Spleen (tissue), 11 donors: ENCODE data around the gene UNCX. TPM values are rescaled to one million over a fixed set of nuclear protein-coding genes. Genes with fewer than 3 reads are reported as not detected.
"Not testable (repeated sequence)": the region's sequence is repeated elsewhere in the genome, so short reads cannot be mapped to it uniquely, and the experiment has no call there.

ENCODE experiments used
- DNase-seq: peaks from one replicate; pipeline ENCODE4 v3.0.0-alpha.2; 2020
- H3K27ac ChIP-seq, 8 donors: fragments of 200-600 bp; sonication (generic) in 7 of 8; 1 replicate in 4 of 8; 2 replicates in 4 of 8; pipeline versions ENCODE4 v1.5.0 to v1.8.0; 2016 to 2021; ENCODE audit warnings: inconsistent platforms in 4 of 8, mild to moderate bottlenecking in 4 of 8, moderate library complexity in 1 of 8
- H3K27me3 ChIP-seq, 7 donors: fragments of 200-600 bp; sonication (generic) in 6 of 7; replicated peaks in 1 of 7; 1 replicate in 4 of 7; 2 replicates in 3 of 7; pipeline versions ENCODE4 v1.5.0 to v1.8.0; 2016 to 2021; ENCODE audit warnings: inconsistent platforms in 3 of 7, mild to moderate bottlenecking in 1 of 7
- H3K36me3 ChIP-seq, 6 donors: fragments of 200-600 bp; sonication (generic) in 5 of 6; 1 replicate in 4 of 6; 2 replicates in 2 of 6; pipeline versions ENCODE4 v1.5.0 to v1.8.0; 2016 to 2021; ENCODE audit warnings: inconsistent platforms in 2 of 6
- H3K4me1 ChIP-seq, 6 donors: fragments of 200-600 bp; sonication (generic) in 5 of 6; 1 replicate in 3 of 6; 2 replicates in 3 of 6; pipeline versions ENCODE4 v1.5.0 to v1.8.0; 2016 to 2021; ENCODE audit warnings: inconsistent platforms in 3 of 6
- H3K4me3 ChIP-seq, 8 donors: fragments of 200-600 bp; sonication (generic) in 7 of 8; 1 replicate in 4 of 8; 2 replicates in 4 of 8; pipeline versions ENCODE4 v1.5.0 to v1.8.0; 2016 to 2021; ENCODE audit warnings: inconsistent platforms in 4 of 8, mild to moderate bottlenecking in 4 of 8, moderate library complexity in 2 of 8
- H3K9me3 ChIP-seq, 8 donors: fragments of 200-600 bp; sonication (generic) in 7 of 8; 1 replicate in 4 of 8; 2 replicates in 4 of 8; pipeline versions ENCODE4 v1.5.0 to v1.8.0; 2016 to 2021; ENCODE audit warnings: inconsistent platforms in 4 of 8
- CTCF ChIP-seq, 11 experiments: fragments of 200-600 bp in 7 of 11; fragments of 450-650 bp in 4 of 11; sonication (generic) in 4 of 11; IDR thresholded peaks in 8 of 11; conservative IDR thresholded peaks in 3 of 11; 1 replicate in 7 of 11; 2 replicates in 4 of 11; pipeline versions ENCODE4 v1.4.0 to v1.8.0; 2016 to 2021; ENCODE audit warnings: antibody characterized with exemption in 11 of 11, inconsistent platforms in 4 of 11, mild to moderate bottlenecking in 1 of 11
- POLR2A ChIP-seq, 3 donors: fragments of 450-650 bp; IDR thresholded peaks; one replicate each; pipeline ENCODE4 v1.5.1; 2017; ENCODE audit warnings: antibody characterized with exemption in 3 of 3, mild to moderate bottlenecking in 1 of 3
- POLR2AphosphoS5 ChIP-seq, 3 donors: sonication (generic); formaldehyde crosslinking; IDR thresholded peaks; one replicate each; pipeline ENCODE4 v1.5.1; 2017; ENCODE audit warnings: antibody characterized with exemption in 3 of 3
- WGBS, 5 donors: extraction: QIAGEN DNeasy Blood & Tissue Kit in 3 of 5; methylation state at CpG; one replicate each; pipeline versions ENCODE4 v1.1.5 to v1.1.7; 2013 to 2018; 5-methylcytosine and 5-hydroxymethylcytosine counted together
- intact Hi-C: fragments of 100-400 bp; cut with DNase I; formaldehyde crosslinking; loops from one replicate; pipeline ENCODE4 v1.15.0; 2023; ENCODE audit warnings: low total_unique reads
- polyA plus RNA-seq, 3 donors: library from polyadenylated mRNA; stranded (reverse); fragments of 200-250 nt; gene quantifications; one replicate each; pipeline ENCODE4 v1.2.1, GENCODE V29; 2013
- total RNA-seq, 7 donors: library from RNA; depleted of rRNA in 3 of 7; stranded (reverse); fragments of >200 nt in 3 of 7; fragmentation: NEBNext Ultra II Directional in 4 of 7; extraction: Animal tissue kit (Norgen Biotek cat#: 25700) in 4 of 7; gene quantifications; one replicate each; pipeline versions ENCODE4 v1.1.0 to v1.2.1, GENCODE V29; 2016 to 2021
- donor health status: healthy with polysubstance abuse.
- donor health status: DM: no; HTN: no; CAD: no; lungs with moderate emphysema.
- donor health status: DM: no; HTN: no; CAD: no.
- donor health status: Bipolar disorder and iron deficiency.
- donor health status: healthy.
- donor health status: DM: no; HTN: no; CAD: no.
- donor health status: DM: yes; HTN: yes; CAD: no.

Gene UNCX
- total and polyA plus RNA-seq, 10 donors: not detected

- TF ChIP-seq CTCF (IDR thresholded peaks at IDR 0.05 in 8 of 11, conservative IDR thresholded peaks at IDR 0.05 in 3 of 11) (no peak), POLR2A (IDR thresholded peaks at IDR 0.05) (no peak)
- peaks cover 0 to 7% (median 0%) of the 10 kb centered on the region in 6 donors for H3K4me1 ChIP-seq
- intact Hi-C loops: no loop called here
- no peak overlapping the region for H3K4me3 ChIP-seq
- DNase-seq: no peak
- H3K27me3 ChIP-seq: peaks cover 0 to 81% (median 21%) of the 10 kb centered on the region in 7 donors
- WGBS, 5 donors: 87 to 95% (median 94%) methylated on average over 6 of the region's 6 CpGs
- no peaks in the 10 kb centered on the region for H3K9me3 ChIP-seq
- H3K27ac ChIP-seq: no peak overlapping the region
- no peaks in the 10 kb centered on the region for H3K36me3 ChIP-seq
These were observed 35.7 kb upstream of the UNCX start for GRCh38 chr7:1196950-1197349.

GRCh38 chr7:1197997-1198625 lies 34.6 kb upstream of the UNCX start:
- intact Hi-C loops: no loop called here
- no peak overlapping the region for H3K27ac ChIP-seq
- no peaks in the 10 kb centered on the region for H3K36me3 ChIP-seq
- H3K4me1 ChIP-seq: no peaks in the 10 kb centered on the region
- H3K4me3 ChIP-seq: no peak overlapping the region
- H3K27me3 ChIP-seq: peaks cover 0 to 79% (median 15%) of the 10 kb centered on the region in 7 donors
- TF ChIP-seq CTCF (IDR thresholded peaks at IDR 0.05 in 8 of 11, conservative IDR thresholded peaks at IDR 0.05 in 3 of 11) (no peak), POLR2AphosphoS5 (IDR thresholded peaks at IDR 0.05) (no peak), POLR2A (IDR thresholded peaks at IDR 0.05) (no peak)
- 57 to 71% (median 68%) methylated on average over 15 of the region's 15 CpGs for WGBS, 5 donors
- no peaks in the 10 kb centered on the region for H3K9me3 ChIP-seq
- DNase-seq: no peak

- Histone ChIP-seq H3K4me3 (no peak overlapping the region), H3K27ac (no peak overlapping the region), H3K9me3 (no peaks in the 10 kb centered on the region), H3K36me3 (no peaks in the 10 kb centered on the region), H3K27me3 (peaks cover 0 to 75% (median 3%) of the 10 kb centered on the region in 7 donors), H3K4me1 (no peaks in the 10 kb centered on the region)
- no peak for TF ChIP-seq POLR2A (IDR thresholded peaks at IDR 0.05)
- TF ChIP-seq CTCF (IDR thresholded peaks at IDR 0.05 in 8 of 11, conservative IDR thresholded peaks at IDR 0.05 in 3 of 11): no peak
- intact Hi-C loops: no loop called here
- 72 to 80% (median 75%) methylated on average over 19 of the region's 19 CpGs for WGBS, 5 donors
- no peak for DNase-seq
These were observed 32.6 kb upstream of the UNCX start for GRCh38 chr7:1200045-1200444.

GRCh38 chr7:1201916-1202315 lies 30.8 kb upstream of the UNCX start:
- H3K9me3 ChIP-seq: no peaks in the 10 kb centered on the region
- WGBS, 5 donors: 81 to 86% (median 82%) methylated on average over 11 to 15 of the region's 15 CpGs

GRCh38 chr7:1202914-1203313 lies 29.8 kb upstream of the UNCX start:
- H3K27ac ChIP-seq, H3K9me3 ChIP-seq, DNase-seq, H3K4me3 ChIP-seq, H3K4me1 ChIP-seq, intact Hi-C loops, H3K36me3 ChIP-seq: not testable (repeated sequence)
- peaks cover 0 to 82% (median 0%) of the 10 kb centered on the region in 7 donors for H3K27me3 ChIP-seq
- 86 to 98% (median 92%) methylated on average over 6 of the region's 6 CpGs for WGBS, 5 donors

More at GRCh38 chr7:1201916-1202315, 30.8 kb upstream of the UNCX start:
- H3K27me3 ChIP-seq: peaks cover 0 to 76% (median 0%) of the 10 kb centered on the region in 7 donors
- TF ChIP-seq CTCF (IDR thresholded peaks at IDR 0.05 in 8 of 11, conservative IDR thresholded peaks at IDR 0.05 in 3 of 11) (no peak), POLR2AphosphoS5 (IDR thresholded peaks at IDR 0.05) (no peak), POLR2A (IDR thresholded peaks at IDR 0.05) (no peak)
- no peak overlapping the region for H3K4me3 ChIP-seq
- no peaks in the 10 kb centered on the region for H3K36me3 ChIP-seq
- H3K4me1 ChIP-seq: no peaks in the 10 kb centered on the region
- H3K27ac ChIP-seq: no peak overlapping the region
- intact Hi-C loops: no loop called here
- DNase-seq: no peak
